NCI-H2227 (cell line): ENCODE data around the gene TANC1.

ENCODE experiments used
- DNase-seq: peaks from one replicate; lab custom pipeline; 2025; ENCODE audit not compliant: unreplicated experiment; lab: John Stamatoyannopoulos, UW

The TANC1 gene

DNA sequence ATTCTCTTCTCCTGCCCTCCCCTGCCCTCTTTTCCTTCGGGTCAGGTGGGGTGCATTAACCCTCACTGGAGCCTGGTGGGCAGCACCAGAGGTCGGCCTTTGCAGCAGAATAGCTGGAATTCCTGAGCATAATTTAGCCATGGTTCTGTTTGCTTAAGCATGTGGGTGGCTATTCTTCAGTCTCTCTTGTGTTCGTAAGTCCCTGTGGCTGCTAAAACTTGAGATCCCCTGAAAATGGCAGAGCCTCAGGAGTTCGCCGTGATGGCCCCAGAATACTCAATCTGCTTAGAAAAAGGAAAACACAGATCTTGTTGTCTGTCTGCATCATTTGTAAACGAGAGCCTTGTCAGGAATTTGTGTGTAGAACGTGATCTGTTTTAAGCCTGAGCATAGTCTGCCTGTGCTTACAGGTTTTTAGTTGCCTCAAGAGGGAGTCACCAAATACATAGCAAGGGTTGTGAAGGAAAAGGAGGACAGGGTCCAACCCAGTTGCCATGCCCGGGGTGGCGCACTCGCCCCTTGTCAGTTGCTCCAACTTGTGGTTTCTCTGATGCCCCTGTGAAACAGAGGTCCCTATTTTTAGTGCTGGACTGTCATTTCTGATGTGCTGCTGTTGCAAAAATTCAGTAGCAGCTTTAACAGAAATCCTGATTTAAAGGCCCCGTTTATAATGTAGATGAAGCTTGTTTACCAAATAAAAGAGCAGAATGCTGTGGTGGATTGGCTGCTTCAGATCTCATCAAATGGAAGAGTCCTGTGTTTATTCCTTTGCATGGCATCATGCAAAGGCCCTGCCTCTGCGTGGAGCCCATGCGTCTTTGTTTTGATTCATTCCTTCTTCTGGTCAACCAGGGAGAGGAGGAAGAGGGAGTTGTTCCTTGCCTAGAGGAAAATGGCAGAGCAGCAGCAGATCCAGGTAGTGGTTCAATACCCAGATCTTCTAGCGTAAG lies 243.3 kb downstream of the TANC1 start:
- no peak for DNase-seq

DNA sequence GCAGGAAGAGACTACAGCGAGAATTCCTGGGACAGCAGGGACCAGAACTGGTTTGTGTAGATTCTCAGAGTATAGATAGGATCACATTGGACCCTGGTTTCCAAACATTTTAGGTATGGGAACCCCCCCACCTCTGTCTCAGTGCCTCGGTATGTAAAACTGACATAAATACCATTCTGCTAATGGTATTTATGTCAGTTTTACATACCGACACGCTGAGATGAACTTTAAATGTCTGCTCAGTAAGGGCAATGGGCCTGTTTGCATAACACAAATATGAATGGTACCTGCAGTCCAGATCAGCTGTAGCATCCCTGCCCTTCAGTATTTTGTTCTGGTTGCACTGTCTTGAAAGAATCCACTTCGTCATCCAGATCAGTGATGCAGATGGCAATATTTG lies 244.9 kb downstream of the TANC1 start:
- no peak for DNase-seq

DNA sequence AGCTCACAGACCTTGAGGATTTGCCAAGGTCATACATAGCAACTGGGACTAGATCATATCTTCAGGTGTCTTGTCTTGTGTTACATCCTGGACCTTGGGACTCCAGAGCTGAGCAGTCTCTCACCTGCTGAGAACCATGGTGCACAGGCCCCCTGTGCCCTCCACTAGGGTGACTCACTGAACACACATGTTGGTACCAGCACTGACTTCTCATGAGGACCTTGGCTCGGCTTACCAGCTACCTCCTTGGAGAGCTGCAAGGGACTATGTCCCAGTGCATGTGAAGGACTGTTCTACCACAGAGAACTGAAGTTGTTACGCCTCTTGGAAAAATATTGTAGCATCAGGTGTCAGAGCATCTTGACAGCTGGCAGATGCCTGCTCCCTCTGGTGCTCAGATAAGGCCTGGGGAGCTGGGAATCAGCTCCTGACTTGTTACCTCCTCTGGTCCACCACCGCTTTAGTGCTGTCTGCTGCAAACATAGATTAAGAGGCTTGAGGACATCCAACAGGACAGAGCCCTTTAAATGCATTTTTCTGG lies 246.0 kb downstream of the TANC1 start:
- DNase-seq: no peak

DNA sequence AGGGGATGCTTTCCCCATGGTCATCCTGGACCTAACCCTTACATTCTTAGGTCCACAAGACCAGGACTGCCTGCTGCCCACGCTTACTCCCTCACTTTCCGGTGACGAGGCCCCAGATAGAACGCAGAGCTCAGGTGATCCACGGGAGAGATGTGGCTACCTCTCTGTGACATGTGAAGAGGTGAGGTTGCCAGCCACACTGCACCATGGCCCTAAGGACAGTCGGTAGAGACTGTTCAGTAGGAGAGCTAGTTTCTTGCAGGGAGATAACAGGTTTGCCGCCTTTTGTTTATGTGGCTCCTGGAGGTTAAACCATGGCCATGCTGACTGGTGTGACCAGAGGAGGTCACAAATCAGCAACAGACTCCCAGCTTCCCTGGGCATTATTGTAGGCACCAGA lies 246.7 kb downstream of the TANC1 start:
- no peak for DNase-seq

DNA sequence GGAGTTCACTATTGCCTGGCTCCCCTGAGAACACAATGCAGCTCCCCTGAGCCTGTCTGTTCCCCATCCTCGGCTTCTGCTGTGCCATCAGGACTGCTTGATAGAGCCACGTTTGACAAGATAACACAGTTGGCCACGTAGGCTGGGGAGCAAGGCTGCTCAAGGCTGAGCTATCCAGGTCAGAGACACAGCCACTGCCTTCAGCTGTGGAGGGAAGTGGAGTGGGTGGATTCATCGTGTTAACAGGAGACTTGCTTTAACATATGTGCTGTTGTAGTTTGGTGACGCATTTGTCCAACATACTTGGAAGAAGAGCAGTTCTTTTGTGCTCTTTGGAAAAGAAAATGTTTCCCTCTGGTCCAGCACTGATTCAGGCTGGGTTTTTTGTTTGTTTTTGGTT lies 249.2 kb downstream of the TANC1 start:
- DNase-seq: no peak

DNA sequence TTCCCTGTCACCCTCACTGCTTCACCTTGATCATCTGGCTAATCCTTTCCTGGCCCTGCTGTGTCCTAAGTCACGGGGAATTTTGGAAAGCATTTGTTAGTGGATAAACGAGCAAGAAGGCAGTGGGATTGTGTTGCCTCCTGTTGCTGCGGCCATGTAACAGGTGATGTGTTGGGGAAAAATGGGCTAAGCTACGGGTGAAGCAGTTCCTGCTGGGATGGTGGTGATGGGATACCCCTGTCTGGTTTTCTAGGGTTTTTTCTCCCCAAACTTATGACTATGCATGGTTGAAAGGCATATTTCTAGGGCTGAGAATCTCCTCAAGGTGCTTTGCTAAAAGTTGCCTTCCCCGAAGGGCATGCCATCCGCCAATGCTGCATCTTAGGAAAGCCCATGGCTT lies 249.9 kb downstream of the TANC1 start:
- no peak for DNase-seq

DNA sequence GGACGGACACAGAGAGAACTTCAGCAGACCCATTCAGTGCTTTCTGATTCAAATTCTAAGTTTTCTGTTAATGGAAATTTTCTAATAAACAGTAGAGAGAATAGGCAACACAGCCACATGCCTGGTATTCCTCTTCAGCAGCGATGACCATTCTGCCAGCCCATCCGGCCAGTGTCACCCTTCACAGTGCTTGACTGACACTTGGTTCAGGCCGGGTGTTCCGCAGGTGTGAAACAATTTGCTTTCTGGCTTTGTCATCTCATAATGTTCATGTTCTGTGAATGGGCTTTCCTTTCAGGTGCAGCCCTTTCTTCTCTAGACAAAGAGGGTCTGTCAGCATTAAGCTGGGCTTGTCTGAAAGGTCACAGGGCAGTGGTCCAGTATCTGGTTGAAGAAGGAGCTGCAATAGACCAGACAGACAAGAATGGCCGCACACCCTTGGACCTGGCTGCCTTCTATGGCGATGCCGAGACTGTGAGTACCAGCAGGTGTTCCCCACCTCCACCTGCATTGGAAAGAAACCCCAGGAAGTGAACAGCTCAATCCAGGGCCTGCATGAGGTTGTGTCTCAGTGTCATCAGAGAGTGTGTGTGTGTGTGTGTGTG lies 251.1 kb downstream of the TANC1 start:
- no peak for DNase-seq

DNA sequence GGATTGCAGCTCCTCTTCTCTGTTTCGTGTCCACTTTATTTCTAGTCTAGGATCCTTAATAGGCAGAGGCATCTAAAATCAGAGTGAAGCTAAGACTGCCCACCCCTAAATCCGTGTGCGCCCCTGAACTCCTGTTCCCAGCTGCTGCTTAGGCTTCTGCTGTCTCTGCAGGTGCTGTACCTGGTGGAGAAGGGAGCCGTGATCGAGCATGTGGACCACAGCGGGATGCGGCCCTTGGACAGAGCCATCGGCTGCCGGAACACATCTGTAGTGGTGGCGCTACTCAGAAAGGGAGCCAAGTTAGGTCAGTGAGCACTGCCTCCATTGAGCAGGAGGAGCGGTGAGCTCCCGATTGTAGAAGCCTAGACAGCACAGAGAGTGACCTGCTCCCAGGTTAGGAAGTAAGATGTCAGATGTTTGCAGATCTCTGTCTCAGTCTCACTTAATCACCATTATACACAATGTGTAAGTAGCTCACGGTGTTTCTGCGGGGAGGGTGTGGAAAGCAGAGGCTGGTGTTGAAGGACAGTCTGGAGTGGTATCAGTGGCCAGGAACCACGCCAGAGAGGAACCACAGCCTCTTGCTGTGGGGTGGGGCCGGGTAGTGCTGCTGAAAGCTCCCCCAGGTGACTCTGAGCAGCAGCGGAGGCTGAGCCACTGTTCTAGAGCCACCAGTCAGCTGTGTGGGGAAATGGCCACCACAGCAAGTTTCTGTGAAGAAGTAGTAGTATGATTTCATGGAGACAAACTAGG lies 255.8 kb downstream of the TANC1 start:
- no peak for DNase-seq

DNA sequence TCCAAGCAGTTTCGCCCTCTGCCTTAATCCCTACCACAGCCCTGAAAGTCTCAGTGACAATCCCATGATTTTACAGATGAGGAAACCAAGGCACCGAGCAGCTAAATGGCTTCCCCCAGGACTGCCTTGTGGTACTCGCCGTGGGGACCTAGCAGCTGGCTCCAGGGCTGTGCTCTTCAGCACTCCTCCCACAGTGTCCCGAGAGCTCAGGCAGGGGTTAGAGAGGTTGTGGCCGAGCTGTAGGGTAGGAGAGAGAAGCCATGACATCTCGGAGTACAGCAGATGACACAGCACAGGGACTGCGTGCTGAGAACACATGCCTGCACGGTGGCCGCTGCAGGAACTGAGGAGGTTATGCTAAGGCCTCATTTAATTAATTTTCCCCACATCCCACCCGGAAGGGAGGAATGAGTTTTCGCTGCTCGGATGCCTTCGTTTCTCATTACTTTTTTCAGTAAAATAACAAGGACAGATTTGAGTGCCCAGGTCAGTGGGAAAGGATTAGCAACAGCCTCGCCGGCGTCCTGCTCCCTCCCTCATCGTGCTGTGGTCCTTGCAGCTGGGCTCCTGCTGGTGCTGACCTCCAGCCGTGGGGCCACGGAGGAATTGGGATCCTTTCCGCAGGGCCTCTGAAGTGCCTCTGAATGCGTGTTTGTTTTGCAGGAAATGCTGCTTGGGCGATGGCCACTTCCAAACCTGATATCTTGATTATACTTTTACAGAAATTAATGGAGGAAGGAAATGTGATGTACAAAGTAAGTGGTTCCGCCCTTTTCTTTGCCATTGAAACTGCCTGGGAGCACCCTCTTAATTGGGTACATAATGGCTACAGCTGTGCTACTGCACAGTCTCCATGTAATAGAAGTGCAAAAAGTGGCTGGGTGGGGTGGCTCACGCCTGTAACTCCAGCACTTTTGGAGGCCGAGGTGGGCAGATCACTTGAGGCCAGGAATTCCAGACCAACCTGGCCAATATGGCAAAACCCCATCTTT lies 256.9 kb downstream of the TANC1 start:
- DNase-seq: peak; percentile 48

DNA sequence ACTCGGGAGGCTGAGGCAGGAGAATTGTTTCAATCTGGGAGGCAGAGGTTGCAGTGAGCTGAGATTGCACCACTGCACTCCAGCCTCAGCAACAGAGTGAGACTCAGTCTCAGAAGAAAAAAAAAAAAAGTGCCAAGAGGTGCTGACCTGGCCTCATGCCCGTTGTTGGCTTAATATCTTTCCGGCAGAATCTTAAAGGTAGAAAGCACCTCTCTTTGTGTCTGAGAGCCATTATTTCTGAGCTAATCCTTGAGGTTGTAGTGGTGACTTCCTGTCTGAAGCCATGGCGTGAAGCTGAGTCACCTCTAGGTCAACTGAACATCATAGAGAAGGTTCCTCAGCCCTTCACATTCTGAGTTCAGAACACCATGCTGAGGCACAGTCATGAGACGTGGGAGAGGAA lies 257.6 kb downstream of the TANC1 start:
- DNase-seq: peak; percentile 13

DNA sequence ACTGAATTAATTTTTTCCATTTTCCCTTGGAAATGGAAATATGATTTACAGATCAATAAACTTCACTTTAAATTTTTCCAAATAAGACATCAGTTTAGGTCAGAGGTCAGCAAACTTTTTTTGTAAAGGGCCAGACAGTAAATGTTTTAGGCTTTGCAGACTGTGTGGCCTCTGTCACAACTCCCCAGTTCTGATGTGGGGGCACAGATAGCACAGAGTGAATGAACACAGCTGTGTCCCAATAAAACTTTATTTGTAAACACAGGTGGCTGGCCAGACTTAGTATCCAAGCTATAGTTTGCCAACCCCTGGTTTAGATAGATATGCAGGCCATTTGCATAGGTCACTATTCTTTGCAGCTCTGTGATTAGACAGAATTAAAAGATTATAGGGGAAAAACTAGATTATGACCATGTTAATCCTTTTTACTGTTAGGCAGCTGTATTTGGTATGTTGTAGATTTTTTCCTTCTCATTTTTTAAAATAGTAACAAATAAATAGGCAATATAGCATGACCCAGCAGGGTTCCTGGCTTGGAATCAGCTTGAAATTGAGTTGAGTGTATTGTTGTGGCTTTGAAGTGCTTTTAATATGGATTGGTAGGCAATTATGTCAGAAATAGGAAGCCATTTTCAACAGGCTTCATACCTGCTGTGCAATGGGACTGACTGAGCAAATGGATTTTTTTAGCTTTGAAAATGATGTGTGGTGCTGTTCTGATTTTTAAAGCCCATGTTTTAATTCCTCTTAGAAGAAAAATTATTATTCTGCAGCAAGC lies 258.4 kb downstream of the TANC1 start:
- no peak for DNase-seq

DNA sequence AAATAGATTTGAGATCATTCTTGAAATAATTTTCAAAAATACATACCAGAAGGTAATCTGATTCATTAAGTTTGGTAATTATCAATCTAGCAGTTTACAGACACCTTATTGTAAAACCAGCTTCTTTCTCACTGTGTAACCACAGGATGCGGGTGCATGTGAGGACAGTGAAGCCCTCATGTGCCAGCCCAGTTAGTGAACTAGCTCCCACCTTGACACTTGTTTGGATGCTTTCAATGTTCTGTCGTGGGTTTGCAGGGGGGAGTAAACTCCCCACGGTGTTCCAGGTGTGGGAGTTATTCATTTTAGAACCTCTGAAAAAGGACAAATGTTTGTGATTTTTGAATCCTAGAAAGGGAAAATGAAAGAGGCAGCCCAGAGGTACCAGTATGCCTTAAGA lies 259.0 kb downstream of the TANC1 start:
- no peak for DNase-seq

DNA sequence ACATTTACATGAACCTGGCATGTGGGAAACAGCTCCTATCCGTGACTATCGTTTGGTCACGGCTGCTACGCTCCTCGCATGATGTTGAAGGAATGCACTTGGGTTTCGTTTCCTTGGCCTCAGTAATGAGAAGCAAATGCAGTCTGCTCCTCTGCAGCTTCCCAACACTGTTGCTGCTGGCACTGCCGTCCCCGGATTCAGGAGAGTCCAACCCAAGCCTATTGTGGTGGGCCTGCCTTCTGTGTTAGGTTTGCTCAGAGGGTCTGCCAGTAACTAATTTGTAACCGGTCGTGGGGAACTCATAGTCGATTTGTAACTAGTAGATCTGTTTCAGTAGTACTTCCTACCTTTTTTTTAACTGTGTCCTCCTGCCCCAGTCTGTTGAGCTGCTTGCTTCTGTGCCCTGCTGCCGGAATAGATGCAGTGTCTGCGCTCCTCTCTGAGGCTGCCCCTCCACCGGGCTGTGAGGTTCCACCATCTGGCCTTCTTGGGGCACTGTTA lies 259.7 kb downstream of the TANC1 start:
- no peak for DNase-seq

DNA sequence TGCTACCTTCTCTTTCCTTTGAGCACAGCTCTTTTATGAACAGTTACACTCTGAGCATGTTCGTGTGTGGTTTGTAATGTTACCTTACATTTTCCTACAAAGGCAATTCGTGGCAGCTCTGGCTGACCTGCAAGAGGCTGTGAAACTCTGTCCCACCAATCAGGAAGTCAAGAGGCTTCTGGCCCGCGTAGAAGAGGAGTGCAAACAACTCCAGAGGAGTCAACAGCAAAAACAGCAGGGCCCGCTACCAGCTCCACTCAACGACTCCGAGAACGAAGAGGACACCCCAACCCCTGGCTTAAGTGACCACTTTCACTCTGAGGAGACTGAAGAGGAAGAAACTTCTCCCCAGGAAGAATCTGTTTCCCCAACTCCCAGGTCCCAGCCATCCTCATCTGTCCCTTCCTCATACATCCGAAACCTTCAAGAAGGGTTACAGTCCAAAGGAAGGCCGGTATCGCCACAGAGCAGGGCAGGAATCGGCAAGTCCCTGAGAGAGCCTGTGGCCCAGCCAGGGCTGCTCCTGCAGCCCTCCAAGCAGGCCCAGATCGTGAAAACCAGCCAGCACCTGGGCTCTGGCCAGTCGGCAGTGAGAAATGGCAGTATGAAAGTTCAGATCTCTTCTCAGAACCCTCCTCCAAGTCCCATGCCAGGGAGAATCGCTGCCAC lies 261.2 kb downstream of the TANC1 start:
- DNase-seq: no peak

DNA sequence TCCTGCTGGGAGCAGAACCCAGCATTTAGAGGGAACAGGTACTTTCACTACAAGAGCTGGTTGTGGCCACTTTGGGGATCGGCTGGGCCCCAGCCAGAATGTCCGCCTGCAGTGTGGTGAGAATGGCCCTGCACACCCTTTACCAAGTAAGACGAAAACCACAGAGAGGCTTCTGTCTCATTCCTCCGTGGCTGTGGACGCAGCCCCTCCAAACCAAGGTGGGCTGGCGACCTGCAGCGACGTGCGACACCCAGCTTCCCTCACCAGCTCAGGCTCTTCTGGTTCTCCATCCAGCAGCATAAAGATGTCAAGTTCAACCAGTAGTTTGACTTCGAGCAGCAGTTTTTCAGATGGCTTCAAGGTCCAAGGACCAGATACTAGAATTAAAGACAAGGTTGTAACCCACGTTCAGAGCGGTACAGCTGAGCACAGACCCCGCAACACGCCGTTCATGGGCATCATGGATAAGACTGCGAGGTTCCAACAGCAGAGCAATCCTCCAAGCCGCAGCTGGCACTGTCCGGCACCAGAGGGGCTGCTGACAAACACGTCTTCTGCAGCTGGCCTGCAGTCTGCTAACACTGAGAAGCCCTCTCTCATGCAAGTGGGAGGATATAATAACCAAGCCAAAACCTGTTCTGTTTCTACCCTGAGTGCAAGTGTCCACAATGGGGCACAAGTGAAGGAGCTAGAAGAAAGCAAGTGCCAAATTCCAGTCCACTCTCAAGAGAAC lies 261.9 kb downstream of the TANC1 start:
- DNase-seq: no peak

DNA sequence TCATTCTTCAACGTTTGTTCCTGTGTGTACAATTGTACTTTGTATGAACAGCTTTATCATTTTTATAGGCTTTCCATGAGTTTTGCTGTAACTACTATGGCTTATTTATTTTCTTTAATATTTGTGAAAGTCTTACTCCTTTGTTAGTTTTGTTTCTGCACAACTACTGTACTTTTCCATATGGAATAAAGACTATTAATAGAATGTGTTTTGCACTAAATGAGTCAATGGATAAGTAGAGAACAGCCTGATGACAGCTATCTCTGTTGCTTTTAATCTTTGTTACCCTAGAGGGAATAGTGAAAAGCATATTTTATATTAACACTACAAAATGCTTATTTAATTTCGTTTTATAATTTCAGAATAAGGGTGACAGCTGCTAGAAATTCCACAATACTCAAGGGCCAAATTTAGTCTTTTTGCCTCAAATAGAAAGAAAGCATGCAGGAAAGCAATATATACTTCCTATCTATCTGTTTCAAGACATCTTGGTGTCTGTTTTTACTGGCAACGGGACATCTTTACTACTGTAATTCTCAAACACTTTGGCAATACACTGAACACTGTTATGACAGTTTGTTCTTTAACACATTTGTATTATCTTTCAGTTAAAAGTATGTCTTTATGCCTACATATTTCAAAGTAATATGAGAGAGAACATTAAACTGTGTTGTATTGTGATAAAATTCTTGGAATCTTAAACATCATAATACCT lies 264.2 kb downstream of the TANC1 start:
- no peak for DNase-seq

DNA sequence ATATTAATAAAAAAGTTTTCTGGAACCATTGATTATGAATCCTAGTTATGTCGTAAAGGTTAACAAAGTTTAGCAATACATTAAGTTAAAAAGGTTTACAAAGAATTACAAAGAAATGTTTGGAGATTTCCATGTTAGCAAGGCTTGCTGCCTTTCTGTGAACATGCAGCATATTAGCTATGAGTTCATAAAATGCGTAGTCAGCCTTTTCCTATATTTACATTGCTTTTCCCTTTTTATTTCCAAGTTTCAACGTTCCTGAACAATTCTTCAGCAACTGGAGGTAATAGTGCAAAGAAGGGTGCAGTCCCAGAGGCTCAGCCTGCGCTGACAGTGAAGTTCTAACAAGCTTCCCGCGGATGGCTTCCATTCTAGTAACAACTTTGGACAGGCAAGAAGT lies 266.4 kb downstream of the TANC1 start:
- DNase-seq: no peak

DNA sequence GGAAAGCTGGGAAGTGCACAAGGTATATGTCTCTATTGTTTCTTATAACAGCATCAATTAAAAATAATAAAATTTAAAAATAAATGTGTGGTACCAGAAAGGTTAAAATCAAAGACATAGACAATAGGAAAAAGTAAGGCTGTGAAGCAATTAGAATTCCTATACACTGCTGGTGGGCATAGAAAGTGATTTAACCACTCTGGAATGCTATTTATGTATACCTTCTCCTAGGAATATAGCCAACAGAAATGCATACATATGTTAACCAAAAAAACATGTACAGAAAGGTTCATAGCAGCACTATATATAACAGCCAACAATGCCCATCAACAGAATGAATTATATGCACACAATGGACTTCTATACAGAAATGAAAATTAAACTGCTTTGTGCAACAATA lies 275.1 kb downstream of the TANC1 start:
- no peak for DNase-seq
